NCI-H146 treated with DMSO at 0.1 percent for 48 hours (cell line): Measurements from ENCODE around the gene BTN1A1.
"Not testable (repeated sequence)": the region's sequence is repeated elsewhere in the genome, so short reads cannot be mapped to it uniquely, and the experiment has no call there.

Experiments used
- DNase-seq: peaks from one replicate; lab custom pipeline; 2025; ENCODE audit not compliant: unreplicated experiment; lab: John Stamatoyannopoulos, UW

Gene BTN1A1, protein sequence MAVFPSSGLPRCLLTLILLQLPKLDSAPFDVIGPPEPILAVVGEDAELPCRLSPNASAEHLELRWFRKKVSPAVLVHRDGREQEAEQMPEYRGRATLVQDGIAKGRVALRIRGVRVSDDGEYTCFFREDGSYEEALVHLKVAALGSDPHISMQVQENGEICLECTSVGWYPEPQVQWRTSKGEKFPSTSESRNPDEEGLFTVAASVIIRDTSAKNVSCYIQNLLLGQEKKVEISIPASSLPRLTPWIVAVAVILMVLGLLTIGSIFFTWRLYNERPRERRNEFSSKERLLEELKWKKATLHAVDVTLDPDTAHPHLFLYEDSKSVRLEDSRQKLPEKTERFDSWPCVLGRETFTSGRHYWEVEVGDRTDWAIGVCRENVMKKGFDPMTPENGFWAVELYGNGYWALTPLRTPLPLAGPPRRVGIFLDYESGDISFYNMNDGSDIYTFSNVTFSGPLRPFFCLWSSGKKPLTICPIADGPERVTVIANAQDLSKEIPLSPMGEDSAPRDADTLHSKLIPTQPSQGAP

DNA sequence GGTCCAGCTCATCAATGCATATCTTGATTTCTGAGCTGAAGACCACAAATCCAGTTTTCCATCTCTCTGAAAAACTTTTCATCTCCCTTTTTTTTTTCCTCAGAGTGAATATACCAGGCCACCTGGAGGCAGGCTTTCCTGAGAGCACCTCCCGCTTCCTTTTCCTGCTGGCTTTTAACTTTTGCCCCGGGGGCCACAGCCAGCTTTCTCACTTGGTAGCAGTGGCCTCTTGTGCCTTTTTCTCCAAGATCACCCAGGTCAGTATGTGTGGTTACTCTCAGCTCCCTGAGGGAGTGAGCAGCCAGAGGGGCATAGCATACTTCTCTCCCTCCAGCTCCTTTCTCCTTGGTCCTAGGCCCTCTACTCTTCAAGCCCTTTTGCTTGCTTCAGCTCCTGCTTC lies at the start of gene BTN1A1:
TSS of gene BTN1A1 (plus strand) at position 202 of the 400 bp plus-strand sequence. CDS start 984 bp downstream, outside the sequence.
- DNase-seq = no peak

DNA sequence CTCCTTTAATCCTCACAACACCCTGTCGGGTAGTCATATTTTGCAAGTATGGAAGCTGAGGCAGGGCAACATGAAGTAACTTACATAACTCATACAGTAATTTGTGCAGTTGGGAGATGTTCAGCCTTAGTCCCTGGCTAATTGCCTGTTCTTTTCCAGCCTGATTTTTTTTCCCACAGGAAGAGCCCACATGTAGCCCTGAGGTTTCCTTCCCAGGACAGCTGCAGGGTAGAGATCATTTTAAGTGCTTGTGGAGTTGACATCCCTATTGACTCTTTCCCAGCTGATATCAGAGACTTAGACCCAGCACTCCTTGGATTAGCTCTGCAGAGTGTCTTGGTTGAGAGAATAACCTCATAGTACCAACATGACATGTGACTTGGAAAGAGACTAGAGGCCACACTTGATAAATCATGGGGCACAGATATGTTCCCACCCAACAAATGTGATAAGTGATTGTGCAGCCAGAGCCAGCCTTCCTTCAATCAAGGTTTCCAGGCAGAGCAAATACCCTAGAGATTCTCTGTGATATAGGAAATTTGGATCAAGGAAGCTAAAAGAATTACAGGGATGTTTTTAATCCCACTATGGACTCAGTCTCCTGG lies 47.4 kb upstream of the BTN1A1 start:
- DNase-seq = no peak

DNA sequence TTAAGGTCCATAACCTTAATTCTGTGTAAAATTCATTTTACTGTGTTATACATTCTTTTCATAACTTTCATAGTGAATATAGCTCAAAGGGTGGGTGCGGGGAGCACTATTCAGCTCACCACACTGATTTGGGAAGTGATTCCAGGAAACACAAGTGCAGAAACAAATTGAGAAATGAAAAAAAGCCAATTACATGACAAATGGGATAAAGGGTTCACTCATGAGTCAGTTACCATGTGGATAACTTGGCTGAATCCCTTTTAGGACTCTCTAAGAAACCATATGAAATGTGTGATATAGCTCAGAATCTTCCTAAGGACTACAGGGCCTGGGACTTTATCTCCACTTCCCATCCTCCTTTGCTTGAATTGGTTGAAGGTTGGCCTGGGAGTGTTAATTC lies 45.5 kb upstream of the BTN1A1 start:
- DNase-seq = no peak

DNA sequence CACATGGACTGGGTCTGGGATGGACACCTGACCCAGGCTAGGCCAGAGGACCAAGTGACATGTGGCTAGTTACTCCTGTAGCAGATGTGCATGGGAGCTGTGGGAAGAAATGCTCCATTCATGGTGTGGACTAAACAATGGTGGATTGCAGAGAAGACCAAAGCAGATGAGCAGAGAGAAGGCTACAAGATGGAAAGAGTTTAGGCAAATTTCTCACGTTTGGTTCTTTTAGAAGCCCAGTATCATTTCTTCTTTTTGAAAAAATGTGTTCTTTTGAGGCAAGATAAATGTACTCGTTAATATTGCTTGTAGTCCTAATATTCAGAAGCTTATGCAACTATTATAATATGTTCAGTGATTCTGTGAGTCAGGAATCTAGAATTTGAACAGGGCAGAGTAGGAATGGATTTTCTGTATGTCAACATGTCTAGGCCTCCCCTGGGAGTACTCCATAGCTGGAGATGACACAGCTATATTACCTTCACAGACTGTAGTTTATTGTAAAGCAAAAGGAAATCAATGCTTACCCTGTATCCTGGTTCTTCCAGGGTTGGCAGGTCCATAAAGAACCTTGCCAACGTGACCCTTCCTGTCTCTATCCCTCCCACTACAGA lies 44.6 kb upstream of the BTN1A1 start:
- DNase-seq = no peak

DNA sequence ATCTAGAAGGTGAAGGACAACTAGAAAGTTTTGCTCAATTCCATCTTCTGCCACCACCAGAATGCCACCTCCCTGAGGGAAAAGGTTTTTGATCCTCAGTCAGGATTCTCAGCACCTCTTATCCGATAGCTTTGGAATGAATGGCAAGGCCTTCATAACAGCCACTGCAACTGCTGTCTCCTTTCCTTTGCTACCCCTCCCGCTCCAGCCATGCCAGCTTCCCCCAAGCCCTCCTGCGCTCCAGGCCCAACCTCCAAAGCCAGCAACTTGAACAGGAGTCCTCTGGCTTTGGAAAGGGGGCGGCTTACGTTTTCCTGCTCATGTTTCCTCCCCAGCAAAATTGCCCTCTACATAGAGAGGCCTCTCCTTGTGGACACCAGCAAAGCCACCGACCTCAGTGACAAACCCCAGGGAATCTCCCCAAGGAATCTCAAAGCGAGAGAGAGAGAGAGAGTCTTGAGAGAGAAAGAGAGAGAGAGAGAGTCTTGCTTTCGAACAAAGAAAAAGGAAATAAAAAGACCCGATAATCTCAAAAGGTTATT lies 42.8 kb upstream of the BTN1A1 start:
- no peak for DNase-seq

DNA sequence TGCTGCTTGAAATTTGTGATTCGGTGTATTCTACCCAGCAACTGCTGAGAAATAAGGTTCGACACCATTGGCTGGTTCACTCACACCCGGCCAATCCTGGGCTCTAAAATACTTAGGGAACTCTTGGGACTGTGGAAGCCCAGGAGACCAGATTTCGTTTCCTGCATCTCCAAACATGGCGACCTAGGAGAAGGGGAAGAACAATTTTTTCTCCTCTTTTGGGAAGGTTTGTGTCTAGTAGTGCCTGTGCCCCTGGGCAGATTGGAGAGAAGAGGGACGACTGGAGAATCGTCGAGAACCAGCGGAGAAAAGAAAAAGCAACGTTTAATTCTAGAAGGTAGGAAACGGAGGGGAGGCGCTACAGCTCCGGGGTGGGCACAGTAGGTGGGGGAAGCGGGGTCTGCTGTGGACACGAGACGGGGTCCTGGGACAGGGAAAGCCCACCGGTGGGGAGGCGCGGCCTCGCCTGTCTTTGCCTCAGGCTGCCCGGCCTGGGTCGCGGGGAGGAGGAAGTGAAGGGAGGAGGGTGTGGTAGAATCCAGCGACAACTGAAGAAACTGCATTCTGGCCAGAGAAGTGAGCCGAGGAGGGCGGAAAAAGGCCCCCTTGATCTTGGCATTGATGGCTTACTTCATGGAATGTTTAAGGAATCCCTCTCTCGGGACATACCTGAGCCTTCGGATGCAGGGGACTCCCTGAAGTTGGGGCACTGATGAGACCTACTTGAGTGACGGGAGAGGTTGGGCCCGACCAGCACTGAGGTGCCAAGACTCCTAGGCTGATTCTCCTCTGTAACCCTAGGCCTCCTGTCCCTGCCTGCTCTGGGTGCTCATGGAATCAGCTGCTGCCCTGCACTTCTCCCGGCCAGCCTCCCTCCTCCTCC lies 42.1 kb upstream of the BTN1A1 start, which contains the start of gene BTN2A1:
TSS of gene BTN2A1 (plus strand) at position 150 of the 883 bp plus-strand sequence. CDS start at position 832, 682 bp downstream.
- peak; percentile 73 for DNase-seq

DNA sequence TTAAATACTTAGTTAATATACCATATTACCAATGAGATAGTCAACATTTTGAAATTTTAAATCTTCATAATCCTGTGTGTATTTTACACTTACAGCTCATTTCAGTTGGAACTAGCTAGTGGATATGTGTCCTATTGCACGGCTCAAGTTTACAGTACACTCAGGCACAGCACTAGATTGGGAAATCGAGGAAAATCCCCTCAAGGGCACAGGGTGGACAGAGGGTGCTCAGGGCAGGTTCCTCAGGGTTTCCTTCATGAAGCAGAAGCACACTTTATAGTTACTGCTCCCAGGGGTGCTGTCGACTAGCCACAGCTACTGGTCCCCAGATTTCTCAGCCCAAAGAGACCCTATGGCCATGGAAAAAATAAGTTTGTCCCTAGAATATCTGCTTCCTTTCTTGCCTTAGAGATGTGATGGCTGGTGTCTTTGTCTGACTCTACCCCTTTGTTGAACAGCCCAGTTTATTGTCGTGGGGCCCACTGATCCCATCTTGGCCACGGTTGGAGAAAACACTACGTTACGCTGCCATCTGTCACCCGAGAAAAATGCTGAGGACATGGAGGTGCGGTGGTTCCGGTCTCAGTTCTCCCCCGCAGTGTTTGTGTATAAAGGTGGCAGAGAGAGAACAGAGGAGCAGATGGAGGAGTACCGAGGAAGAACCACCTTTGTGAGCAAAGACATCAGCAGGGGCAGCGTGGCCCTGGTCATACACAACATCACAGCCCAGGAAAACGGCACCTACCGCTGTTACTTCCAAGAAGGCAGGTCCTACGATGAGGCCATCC lies 40.9 kb upstream of the BTN1A1 start:
- no peak for DNase-seq

DNA sequence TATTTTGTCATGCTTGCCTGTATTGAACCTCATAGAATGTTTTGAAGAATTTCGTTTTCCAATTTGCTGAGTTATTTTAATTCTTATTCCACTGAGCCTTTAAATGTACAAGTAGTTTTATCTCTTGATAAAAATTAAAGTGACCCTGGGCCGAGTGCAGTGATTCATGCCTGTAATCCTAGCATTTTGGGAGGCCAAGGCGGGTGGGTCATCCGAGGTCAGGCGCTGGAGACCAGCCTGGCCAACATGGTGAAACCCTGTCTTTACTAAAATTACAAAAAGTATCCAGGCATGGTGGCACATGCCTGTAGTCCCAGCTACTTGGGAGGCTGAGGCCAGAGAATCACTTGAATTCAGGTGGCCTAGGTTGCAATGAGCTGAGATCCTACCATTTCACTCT lies 38.8 kb upstream of the BTN1A1 start:
- DNase-seq = not testable (repeated sequence)

DNA sequence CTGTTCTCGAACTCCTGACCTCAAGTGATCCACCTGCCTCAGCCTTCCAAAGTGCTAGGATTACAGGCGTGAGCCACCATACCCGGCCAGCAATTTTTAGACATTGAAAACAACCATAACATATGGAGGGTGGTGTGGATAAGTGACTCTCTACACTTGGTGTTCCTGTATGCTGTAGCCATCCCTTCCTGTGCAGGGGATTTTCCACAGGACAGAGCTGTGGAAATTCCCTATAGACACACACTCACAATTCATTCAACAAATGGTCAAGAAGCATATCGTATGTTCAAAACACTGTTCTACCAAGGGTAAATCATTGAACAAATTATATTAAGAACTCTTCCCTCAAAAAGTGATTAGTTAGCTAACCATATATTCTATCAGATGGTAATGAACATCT lies 36.1 kb upstream of the BTN1A1 start:
- DNase-seq = no peak

DNA sequence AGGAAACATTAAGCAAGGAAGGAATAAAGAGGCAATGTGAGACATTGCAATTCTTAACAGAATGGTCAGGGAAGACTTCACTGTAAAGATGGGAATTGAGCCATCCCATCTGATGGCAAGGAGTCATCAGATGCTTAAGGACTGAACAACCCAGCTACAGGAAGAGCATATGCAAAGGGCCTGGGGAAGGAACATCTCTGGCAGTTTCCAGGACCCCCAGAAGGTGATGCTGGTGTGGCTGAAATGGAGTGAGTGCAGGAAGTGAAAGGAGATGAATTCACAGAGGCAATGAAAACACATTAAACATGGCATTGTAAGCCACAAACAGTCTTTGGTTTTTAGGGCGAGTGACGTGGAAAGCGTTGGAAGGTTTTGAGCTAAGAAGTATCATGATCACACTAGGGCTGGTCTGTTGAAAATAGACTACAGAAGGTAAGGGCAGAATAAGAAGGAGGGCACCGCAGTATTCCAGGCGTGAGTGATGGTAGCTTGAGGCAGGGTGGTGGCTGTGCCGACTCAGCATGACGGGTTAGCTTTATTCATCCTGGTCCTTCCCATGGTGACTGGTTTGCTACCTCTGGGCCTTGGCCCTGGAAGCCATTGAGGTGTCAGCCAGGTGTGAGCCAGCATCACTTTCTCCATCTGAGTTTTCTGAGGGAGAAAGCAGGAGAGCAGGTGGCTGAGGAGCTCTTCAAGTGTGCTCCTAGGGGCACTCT lies 35.5 kb upstream of the BTN1A1 start:
- DNase-seq = no peak

DNA sequence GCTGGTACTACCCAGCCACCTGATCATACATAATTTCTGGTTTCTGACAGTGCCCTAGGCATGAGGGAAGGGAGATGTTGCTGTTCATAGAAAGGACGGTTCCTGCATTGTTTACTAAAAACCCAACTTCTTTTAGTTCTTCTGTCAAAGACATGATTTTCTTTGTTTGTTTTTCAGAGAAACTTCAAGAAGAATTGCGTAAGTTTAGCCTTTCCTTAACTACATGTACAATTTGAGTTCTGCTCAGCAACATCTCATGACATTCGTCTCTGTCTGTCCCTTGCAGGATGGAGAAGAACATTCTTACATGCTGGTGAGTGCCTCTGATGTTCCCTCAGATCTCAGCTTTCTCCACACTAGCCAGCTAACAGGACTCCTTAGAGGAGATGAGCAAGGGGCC lies 34.3 kb upstream of the BTN1A1 start:
- no peak for DNase-seq

DNA sequence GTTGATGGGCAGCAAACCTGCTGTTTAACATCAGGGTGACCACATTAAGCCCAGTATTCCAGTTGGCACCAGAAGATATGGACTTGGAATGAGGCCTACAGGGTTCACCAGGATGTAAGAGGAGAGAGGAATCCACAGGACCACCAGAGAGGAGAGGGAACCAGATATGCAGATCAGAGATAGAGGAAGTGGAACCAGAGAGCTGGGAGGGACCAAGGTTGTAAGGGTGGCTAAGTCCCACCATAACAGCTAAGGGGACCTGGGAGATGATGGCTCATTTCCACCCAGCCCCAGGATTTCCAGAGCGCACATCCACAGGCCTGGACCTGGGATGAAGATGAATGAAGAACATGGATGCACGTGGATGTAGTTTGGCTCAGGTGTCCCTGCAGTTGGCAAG lies 31.3 kb upstream of the BTN1A1 start:
- no peak for DNase-seq

DNA sequence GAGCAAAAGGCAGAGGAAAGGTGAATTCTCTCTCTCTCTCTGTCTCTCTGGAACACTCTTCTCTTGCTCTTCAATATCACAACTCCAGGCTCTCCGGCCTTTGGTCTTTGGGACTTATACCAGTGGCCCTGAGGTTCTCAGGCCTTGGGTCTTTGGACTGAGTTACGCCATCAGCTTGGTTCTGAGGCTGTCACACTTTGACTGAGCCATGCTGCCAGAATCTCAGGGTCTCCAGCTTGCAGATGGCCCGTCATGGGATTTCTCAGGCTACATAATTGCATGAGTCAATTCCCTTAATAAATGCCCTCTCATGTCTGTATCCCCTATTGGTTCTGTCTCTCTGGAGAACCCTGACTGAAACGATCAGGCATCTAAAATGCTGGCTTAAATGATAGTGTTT lies 29.5 kb upstream of the BTN1A1 start:
- no peak for DNase-seq

DNA sequence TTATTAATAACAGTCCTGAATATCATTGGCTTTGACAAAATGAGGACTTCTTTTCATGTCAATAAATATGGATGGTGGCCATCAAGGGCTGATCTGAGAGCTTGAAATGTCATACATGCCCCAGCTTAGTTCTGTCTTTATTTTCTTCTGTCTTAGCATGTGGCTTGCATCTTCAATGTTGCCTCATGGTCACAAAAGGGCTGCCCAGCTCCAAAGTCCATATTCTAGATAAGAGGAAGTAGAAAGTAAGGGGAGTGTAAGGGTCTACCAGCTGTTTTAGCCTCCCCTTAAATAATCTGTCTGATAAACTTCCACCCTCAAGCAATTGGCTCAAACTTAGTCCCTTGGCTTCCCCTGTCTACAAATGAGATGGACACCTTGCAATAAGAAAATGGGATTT lies 28.1 kb upstream of the BTN1A1 start:
- no peak for DNase-seq

DNA sequence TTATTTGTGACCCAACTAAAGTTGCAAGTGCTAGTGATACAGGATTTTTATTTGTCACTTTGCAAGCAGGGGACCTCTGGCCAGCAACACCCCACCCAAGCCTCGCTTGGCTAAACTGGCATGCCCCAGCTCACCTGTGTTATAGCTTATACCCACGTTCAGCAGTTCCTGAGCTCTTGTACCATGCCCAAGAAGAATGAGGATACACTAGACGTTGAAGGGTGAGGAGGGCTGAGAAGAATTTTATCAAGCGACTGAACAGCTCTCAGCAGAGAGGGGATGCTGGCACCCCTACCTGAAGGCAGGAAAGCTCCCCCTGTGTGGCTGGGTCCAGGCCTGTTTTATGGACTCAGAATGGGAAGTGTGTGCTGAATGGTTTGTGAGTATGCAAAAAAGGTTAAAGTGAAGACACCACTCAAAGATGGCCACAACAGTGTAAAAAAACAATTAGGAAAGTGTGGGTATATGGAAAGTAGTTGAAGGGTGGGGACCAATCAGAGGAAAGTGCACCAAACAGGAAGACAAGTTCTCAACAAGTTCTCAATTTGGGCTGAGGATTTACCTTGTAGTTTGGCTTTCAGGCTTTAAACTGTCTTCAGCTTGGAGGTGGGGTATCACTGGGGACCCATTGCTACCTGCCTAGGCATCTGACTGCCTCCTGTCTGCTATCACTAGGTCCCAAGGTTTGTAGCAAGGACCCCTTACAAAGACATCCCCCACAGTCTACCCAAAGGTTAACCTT lies 27.4 kb upstream of the BTN1A1 start:
- DNase-seq = no peak

DNA sequence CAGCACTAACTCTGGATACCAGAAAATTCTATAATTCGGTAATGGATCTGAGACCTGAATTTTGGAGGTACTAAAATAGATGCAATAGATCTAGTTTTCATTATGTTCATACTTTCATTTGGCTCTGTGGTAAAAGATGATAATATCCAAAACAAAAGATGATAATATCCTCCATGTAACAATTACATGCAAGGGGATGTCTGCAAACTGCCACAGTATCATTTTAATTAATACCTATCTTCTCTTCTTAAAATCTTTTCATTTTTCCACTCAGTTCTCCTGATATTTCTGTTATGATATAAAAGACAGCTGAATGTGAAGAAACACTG lies 26.7 kb upstream of the BTN1A1 start:
- no peak for DNase-seq

DNA sequence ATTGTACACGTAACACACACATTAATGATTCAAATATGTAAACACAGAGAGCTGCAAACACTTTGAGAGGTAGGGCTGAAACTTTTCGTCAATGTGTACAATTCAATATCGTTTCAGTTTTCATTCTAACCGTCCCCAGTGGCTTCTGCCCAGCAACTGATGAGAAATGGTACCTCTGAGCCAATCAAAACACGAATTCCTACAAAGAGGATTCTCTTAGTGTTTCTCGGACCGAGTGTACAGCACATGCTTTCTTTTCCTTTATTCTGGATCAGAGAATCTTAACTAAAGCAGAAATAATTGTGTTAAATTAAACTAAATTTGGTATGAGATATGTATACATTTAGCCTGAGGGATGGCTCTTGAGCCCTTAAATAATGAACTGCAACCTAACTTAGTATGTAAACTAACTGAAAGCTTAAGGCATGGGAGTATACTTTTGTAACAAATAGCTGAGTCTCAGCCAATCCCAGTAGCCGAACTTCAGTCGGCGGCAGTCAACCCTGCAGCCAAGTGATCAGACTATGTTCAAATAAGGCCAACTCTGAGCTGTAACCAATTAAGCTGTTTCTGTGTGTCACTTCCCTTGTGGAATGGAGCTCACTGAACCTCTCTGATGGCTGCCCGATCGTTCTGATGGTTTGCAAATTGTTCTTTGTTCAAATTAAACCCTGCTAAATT lies 26.2 kb upstream of the BTN1A1 start:
- peak; percentile 92 for DNase-seq

DNA sequence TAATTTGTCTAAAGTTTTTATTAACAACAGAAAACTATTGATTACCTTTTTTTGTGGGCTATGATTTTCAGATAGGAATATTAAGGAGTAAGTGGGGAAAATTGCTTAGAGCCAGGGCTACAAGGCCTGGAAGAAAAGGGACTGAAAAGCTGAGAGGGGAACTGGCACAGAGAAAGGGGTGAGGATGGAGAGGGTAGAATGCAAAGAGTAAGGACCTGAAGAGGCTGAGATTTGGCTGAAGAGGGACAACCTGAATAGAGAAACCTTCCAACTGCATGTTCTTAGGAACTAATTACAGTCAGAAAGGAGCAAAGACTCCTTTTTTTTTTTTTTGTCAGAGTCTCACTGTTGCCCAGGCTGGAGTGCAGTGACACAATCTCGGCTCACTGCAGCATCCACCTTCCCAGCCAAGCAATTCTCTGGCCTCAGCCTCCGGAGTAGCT lies 25.6 kb upstream of the BTN1A1 start:
- peak; percentile 52 for DNase-seq
